Activated CD4-positive, alpha-beta T cell treated with anti-CD3 and anti-CD28 coated beads, Interleukin-2, amount 10 ng/mL, durations not matched to agents 24 days and 14 days (primary cell): ENCODE measurements around the gene INTS13. TPM values are rescaled to one million over a fixed set of nuclear protein-coding genes. Genes with fewer than 3 reads are reported as not detected.
A peak's percentile ranks its signal among the peaks of the same experiment; 100 is the strongest.
"Not testable (repeated sequence)": the region's sequence is repeated elsewhere in the genome, so short reads cannot be mapped to it uniquely, and the experiment has no call there.

Experiments used
- DNase-seq: peaks from one replicate; pipeline ENCODE4 v3.0.0; 2022
- H3K27ac Mint-ChIP-seq: one replicate; pipeline ENCODE4 v1.8.0; 2022; ENCODE audit warnings: mild to moderate bottlenecking, mixed read lengths
- H3K27me3 Mint-ChIP-seq: one replicate; pipeline ENCODE4 v1.8.0; 2022; ENCODE audit warnings: mixed read lengths
- H3K36me3 Mint-ChIP-seq: one replicate; pipeline ENCODE4 v1.8.0; 2022; ENCODE audit warnings: low read depth, mild to moderate bottlenecking, mixed read lengths
- H3K4me1 Mint-ChIP-seq: one replicate; pipeline ENCODE4 v1.8.0; 2021; ENCODE audit warnings: mixed read lengths
- H3K4me3 Mint-ChIP-seq: one replicate; pipeline ENCODE4 v1.8.0; 2022; ENCODE audit warnings: mild to moderate bottlenecking, moderate library complexity, mixed read lengths
- H3K9me3 Mint-ChIP-seq: one replicate; pipeline ENCODE4 v1.8.0; 2021; ENCODE audit warnings: mixed read lengths
- intact Hi-C: fragments of 100-400 bp; cut with micrococcal nuclease; formaldehyde crosslinking; loops from one replicate; pipeline ENCODE4 v1.15.1; 2023
- total RNA-seq: library from RNA; stranded (reverse); gene quantifications from 2 replicates; pipeline ENCODE4 v1.2.3, GENCODE V29; 2022

Gene INTS13
- total RNA-seq, 1 donor from 2014 or later, result 51.3 TPM

DNA sequence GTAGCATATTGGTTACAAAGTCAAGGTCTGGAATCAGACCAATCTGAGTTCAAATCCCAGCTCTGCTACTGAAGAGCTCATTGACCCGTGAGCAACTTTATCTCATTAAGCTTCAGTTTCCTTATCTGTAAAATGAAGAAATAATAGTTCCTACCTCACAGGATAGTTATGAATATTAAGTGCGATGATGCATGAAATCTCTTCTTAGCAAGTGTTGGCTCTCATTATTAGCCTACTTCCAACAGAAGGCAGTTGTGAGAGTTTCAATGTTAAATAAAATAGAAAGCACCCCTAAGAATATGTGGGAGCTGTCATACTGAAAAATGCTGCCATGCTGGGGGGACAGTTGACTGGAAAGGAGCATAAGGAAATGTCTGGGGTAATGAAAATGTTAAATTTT lies 65.8 kb downstream of the INTS13 start:
- H3K9me3 Mint-ChIP-seq, result no peaks in the 10 kb centered on the region
- H3K27ac Mint-ChIP-seq, result no peak overlapping the region

DNA sequence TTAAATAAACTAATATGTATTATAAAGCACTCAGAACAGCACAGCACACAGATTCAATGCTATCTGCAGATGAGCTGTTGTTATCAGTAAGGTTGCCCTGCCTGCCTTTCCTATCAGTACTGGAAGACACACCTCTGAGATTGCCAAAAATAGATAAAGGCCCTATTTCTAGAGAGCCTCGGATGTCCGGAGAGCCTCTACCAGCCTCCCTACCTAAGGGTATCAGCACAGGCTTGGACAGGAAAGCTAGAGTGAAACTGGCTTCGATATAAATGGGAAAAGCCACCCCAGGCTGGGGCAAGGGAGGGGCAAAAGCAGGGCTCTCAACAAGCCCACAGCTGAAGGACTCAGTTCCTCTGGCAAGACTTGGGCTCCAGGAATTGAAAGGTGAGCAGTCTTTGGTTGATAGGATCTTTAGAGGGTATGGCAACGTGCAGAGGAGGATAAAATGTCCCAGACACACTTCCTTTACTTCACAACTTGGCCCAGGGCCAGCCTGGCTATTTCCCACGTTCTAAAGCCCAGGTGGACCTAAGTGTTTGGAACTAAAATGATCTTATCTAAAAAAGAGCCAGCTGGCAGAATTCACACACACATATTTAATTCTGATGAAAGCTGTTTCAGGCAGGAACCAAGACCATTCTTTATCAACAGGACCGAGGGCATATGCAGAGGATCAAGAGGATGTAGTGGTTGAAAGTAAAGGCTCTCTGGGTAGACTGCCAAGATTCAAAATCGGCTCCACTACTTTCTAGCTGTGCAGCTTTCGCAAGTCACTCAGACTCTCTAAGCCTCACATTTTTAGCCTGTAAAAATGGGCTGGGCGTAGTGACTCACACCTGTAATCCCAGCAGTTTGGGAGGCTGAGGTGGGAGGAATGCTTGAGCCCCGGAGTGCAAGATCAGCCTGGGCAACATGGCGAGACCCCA lies 67.0 kb downstream of the INTS13 start:
- no peak overlapping the region for H3K27ac Mint-ChIP-seq

More for the DNA sequence above, 65.8 kb downstream of the INTS13 start:
- Mint-ChIP-seq H3K4me3 (no peak overlapping the region), H3K4me1 (peaks cover 17% of the 10 kb centered on the region), H3K27me3 (peaks cover 6% of the 10 kb centered on the region), H3K36me3 (no peaks in the 10 kb centered on the region)
- DNase-seq, result no peak
- intact Hi-C loops, result no loop called here

DNA sequence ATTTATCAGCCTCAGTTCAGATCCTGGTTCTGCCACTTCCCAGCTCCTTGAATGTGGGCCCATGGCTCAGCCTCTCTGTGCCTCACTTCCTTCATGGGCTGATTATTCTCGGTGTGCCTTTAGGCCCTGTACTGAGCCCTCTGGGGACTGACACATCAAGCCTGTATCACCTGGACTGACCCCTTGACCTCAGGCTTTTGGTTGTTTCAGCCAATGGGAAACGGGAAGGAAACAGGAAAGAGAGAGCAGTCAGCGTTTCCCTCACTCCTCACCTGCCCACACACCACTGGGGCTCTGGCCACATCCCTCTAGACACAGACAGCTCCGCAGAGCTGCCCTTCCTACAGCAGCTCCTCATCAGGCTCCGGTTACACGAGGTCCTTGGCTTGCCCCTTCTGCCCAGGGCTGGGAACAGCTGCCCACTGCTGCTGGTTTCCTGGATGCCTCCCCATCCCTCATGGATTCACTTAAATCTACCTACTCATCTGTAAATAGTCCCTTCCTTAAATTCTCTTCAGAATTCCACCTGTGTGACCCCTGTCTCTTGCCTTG lies 67.8 kb downstream of the INTS13 start:
- H3K27me3 Mint-ChIP-seq, result peaks cover 6% of the 10 kb centered on the region
- peaks cover 25% of the 10 kb centered on the region for H3K4me1 Mint-ChIP-seq
- intact Hi-C loops, result no loop called here
- DNase-seq, result no peak
- H3K27ac Mint-ChIP-seq, result no peak overlapping the region
- no peaks in the 10 kb centered on the region for H3K9me3 Mint-ChIP-seq
- no peaks in the 10 kb centered on the region for H3K36me3 Mint-ChIP-seq
- no peak overlapping the region for H3K4me3 Mint-ChIP-seq

More for the DNA sequence above, 67.0 kb downstream of the INTS13 start:
- Mint-ChIP-seq H3K9me3 (no peaks in the 10 kb centered on the region), H3K4me1 (peaks cover 25% of the 10 kb centered on the region), H3K36me3 (no peaks in the 10 kb centered on the region), H3K27me3 (peaks cover 6% of the 10 kb centered on the region), H3K4me3 (no peak overlapping the region)
- no peak for DNase-seq
- intact Hi-C loops, result no loop called here

DNA sequence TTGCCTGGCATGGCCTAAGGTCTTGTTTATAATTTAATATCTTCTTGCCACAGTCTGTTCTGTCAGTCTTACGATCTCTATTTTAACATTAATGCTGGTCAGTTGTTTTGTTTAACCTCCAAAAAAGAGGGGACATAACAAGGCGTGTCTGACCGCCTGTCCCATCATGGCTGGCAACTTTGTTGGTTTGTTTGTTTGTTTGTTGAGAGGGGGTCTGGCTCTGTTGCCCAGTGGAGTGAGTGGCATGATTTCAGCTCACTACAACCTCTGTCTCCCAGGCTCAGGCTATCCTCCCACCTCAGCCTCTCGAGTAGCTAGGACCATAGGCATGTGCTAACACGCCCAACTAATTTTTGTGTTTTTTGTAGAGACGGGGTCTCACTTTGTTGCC lies 68.7 kb downstream of the INTS13 start:
- H3K9me3 Mint-ChIP-seq, result no peaks in the 10 kb centered on the region
- no peak overlapping the region for H3K4me3 Mint-ChIP-seq
- H3K27me3 Mint-ChIP-seq, result peaks cover 6% of the 10 kb centered on the region
- H3K4me1 Mint-ChIP-seq, result peaks cover 25% of the 10 kb centered on the region
- H3K36me3 Mint-ChIP-seq, result no peaks in the 10 kb centered on the region
- H3K27ac Mint-ChIP-seq, result no peak overlapping the region
- no peak for DNase-seq
- intact Hi-C loops, result no loop called here

DNA sequence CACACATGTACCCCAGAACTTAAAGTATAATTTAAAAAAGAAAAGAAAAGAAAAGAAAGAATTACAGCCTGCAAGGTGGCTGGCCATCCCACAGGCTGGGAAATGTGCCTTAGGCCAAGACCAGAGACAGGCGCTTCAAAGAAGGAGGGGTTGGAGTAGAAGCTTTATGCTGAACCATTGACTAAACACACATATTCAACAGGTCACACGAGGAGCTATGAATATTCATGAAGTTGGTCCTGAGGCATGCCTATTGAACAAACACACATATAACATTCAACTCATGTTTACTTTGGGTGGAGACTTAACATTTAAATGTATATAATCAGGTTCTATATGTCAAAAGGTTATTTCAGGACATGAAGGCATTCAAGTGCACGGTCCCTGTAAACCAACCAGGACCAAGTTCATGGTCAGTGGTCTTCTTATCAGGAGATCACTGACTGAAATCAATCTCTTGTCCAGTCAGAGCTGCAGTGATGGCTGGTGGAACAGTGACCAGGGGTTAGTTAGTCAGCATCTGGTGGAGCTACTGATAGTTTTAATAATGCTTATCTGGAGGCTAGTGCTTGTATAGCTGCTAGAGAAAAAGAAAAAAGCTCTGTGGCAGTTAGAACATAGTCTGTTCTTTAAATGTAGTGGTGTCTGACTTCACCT lies 69.2 kb downstream of the INTS13 start:
- H3K27ac Mint-ChIP-seq, result no peak overlapping the region

DNA sequence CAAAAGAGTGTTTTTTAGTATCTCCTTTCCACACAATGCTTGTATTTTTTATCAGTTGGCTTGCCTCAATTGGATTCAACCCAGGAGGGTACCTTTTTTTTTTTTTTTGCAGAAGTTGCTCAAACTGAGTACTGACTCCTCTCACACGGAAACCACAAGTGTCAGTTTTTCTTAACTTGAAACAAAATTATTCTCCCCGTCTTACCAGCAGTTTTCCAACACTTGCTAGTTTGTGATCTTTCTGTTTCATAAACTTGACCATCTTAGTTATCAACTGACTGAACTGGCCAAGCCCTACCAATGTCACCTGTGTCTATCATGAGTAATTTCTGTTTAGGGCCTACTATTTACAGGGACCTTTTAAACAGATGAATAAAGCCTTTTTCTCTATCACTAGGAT lies 70.7 kb downstream of the INTS13 start:
- Mint-ChIP-seq H3K4me1 (peaks cover 25% of the 10 kb centered on the region), H3K27ac (peak overlapping the region; percentile 12), H3K36me3 (no peaks in the 10 kb centered on the region), H3K4me3 (peak overlapping the region; percentile 45), H3K9me3 (no peaks in the 10 kb centered on the region), H3K27me3 (peaks cover 2% of the 10 kb centered on the region)
- intact Hi-C loops, result loop anchor here (2.0 kb wide), 1 partner anchor 68 kb away; no protein-coding TSS in a partner anchor
- DNase-seq, result no peak

More for the DNA sequence above, 69.2 kb downstream of the INTS13 start:
- H3K4me3 Mint-ChIP-seq, result no peak overlapping the region
- H3K27me3 Mint-ChIP-seq, result peaks cover 6% of the 10 kb centered on the region
- no peak for DNase-seq
- intact Hi-C loops, result no loop called here
- no peaks in the 10 kb centered on the region for H3K36me3 Mint-ChIP-seq
- no peaks in the 10 kb centered on the region for H3K9me3 Mint-ChIP-seq
- peaks cover 25% of the 10 kb centered on the region for H3K4me1 Mint-ChIP-seq

DNA sequence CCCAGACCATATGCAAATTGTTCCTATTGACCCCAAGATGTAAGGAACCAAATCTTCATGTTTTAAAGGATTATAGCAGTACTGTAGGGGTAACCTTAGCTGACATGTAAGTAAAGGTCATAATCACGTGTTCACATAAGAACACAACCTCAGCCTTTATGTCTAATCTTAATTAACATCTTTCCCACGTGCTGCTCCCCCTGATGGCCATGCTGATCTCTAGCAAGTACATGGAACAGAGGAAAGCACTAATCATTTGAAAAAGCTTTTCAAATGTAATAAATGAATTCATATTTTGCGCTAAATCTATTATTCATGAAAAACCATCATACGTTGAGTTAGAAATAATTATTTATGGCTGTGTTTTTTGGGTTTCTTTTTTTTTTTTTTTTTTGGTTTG lies 74.3 kb downstream of the INTS13 start:
- no peaks in the 10 kb centered on the region for H3K36me3 Mint-ChIP-seq
- no peak overlapping the region for H3K4me3 Mint-ChIP-seq
- H3K27me3 Mint-ChIP-seq, result peaks cover 18% of the 10 kb centered on the region
- peaks cover 16% of the 10 kb centered on the region for H3K4me1 Mint-ChIP-seq
- no peak overlapping the region for H3K27ac Mint-ChIP-seq
- DNase-seq, result no peak
- intact Hi-C loops, result no loop called here
- no peaks in the 10 kb centered on the region for H3K9me3 Mint-ChIP-seq

DNA sequence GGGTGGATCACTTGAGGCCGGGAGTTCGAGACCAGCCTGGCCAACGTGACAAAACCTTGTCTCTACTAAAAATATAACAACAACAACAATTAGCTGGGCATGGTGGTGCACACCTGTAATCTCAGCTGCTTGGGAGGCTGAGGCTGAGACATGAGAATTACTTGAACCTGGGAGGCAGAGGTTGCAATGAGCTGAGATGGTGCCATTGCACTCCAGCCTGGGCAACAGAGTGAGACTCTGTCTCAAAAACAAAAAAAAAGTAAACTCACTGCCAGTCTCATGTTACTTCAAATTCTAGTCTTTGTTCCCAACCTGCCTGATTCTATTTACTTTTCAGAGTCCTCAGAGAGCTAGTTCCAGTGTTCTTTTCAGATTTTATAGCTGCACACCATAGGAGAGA lies 75.0 kb downstream of the INTS13 start:
- intact Hi-C loops, DNase-seq, H3K36me3 Mint-ChIP-seq, H3K4me3 Mint-ChIP-seq, H3K9me3 Mint-ChIP-seq, H3K27ac Mint-ChIP-seq: not testable (repeated sequence)
- H3K27me3 Mint-ChIP-seq, result peaks cover 20% of the 10 kb centered on the region
- peaks cover 16% of the 10 kb centered on the region for H3K4me1 Mint-ChIP-seq

DNA sequence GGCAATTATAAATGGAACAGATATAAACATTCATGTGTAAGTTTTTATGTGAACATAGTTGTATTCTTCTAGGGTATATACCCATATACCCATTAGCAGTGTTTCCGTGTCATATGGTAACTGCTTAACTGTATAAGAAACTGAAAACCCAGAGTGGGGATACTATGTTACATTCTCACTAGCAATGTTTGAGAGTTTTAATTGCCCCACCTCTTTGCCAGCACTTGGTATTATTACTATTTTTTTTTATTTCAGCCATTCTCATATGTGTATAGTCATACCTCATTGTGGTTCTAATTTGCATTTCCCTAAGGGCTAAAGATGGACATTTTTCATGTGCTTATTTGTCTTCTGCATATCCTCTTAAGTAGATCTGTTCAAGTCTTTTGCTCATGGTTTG lies 76.1 kb downstream of the INTS13 start:
- no peak for DNase-seq
- peaks cover 6% of the 10 kb centered on the region for H3K4me1 Mint-ChIP-seq
- no peaks in the 10 kb centered on the region for H3K36me3 Mint-ChIP-seq
- no peaks in the 10 kb centered on the region for H3K9me3 Mint-ChIP-seq
- H3K27me3 Mint-ChIP-seq, result peaks cover 20% of the 10 kb centered on the region
- H3K4me3 Mint-ChIP-seq, result no peak overlapping the region
- intact Hi-C loops, result no loop called here
- no peak overlapping the region for H3K27ac Mint-ChIP-seq

DNA sequence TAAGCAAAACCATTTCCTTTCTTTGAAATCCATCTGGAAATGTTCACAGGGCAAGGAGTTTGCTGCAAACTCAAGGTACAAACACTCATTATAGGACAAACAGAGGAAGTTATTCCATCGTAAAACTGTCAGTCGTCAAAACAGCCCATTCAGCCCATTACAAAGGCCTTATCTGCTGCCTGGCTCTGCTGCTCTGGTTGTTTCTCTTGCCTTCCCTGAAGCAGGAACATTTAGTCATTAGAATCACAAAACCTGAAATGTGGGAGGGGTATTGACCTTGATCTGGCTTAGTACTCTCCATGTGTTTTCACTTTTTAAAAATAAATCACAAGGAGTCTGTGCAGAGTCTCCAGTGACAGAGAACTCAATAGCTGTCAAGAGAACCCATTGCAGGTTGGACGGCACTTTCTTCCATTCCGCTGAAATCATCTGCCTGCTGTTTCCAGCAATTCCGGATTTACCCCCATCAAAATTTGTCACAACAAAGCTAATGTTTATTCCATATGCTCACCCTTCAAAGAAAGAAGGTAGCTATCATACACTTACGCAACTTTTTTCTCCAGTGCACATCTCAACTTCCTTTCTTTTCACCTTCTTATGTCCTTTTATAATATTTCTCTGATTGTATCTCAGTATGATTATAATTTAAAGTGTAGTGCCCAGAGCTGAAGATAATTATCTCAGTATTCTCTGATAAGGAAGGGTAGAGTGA lies 80.2 kb downstream of the INTS13 start:
- H3K9me3 Mint-ChIP-seq, result no peaks in the 10 kb centered on the region
- no peak overlapping the region for H3K27ac Mint-ChIP-seq
- H3K27me3 Mint-ChIP-seq, result peaks cover 18% of the 10 kb centered on the region
- no peaks in the 10 kb centered on the region for H3K4me1 Mint-ChIP-seq
- intact Hi-C loops, result no loop called here
- no peak overlapping the region for H3K4me3 Mint-ChIP-seq
- no peaks in the 10 kb centered on the region for H3K36me3 Mint-ChIP-seq
- no peak for DNase-seq

DNA sequence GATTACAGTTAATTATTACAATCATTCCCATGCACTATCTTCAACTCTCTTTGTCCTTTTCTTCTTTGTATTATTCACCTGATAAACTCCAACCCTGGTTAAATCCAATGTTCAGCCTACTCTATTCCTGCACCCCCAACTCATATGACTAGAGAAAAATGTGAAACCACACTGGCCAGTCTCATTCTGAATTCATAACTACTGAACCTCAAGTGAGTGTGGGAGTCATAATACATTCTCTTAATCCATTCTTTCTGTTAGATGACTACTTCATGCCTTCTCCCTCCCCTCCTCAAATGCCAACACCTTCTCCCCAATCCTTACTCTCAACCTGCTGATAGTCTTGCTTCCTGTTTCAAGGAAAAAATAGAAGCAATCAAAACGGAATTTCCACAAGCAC lies 82.4 kb downstream of the INTS13 start:
- no peak overlapping the region for H3K27ac Mint-ChIP-seq
- no peak for DNase-seq
- intact Hi-C loops, result no loop called here

More for the DNA sequence above, 82.4 kb downstream of the INTS13 start:
- Mint-ChIP-seq H3K36me3 (no peaks in the 10 kb centered on the region), H3K4me1 (no peaks in the 10 kb centered on the region), H3K4me3 (no peak overlapping the region), H3K27me3 (peaks cover 10% of the 10 kb centered on the region), H3K9me3 (no peaks in the 10 kb centered on the region)
